Putamen (tissue), 1 donor: ENCODE measurements around the gene SP140.
"Not testable (repeated sequence)": the region's sequence is repeated elsewhere in the genome, so short reads cannot be mapped to it uniquely, and the experiment has no call there.

Experiments used
- DNase-seq: peaks from one replicate; pipeline ENCODE4 v3.0.0-alpha.2; 2016; ENCODE audit warnings: low spot score

The SP140 gene

GRCh38 chr2:230289311-230289710, 63.8 kb downstream of the SP140 start:
- not testable (repeated sequence) for DNase-seq

DNA sequence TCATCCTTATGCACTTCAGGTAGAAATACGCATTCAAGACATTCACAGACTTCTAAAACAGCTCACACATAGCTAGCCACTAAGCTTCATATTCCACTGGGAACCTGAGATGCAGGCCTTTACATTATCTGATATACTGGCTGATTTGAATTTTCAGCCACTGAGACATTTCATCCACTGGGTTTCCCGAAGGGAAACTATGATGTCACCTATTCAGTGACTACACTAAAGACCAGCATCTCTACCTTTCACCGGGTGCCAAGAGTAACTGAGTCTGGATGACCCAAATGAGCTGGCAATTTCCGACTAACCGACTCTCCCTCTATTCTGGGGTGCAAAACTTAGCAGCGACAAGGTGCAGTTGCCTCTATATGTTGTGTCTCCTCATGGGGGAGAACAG, 69.7 kb downstream of the SP140 start:
- DNase-seq: no peak

- DNase-seq: no peak
These were observed 71.4 kb downstream of the SP140 start for GRCh38 chr2:230296917-230297316.

DNA sequence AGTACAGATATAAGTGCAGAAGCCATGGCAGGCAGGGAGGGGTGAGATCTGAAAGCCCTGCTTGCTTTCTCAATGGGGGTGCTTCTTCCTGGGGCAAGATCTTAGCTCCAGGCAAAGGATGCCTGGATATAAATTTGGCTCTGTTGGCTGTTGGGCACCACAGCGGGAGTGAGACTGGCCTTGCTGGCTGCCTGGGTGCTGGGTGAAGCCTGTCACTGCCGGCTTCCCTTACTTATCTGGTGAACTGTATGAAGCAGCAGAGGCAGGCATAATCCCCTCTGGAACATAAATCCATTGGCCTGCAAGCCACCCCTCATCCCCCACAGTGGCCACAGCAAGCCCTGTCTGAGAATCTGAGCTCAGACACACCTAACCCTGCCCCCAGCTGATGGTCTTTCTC, 74.1 kb downstream of the SP140 start:
- no peak for DNase-seq

GRCh38 chr2:230305416-230306275, 80.1 kb downstream of the SP140 start:
- DNase-seq: no peak

- DNase-seq: no peak
These were observed 80.9 kb downstream of the SP140 start for GRCh38 chr2:230306474-230306873.

DNA sequence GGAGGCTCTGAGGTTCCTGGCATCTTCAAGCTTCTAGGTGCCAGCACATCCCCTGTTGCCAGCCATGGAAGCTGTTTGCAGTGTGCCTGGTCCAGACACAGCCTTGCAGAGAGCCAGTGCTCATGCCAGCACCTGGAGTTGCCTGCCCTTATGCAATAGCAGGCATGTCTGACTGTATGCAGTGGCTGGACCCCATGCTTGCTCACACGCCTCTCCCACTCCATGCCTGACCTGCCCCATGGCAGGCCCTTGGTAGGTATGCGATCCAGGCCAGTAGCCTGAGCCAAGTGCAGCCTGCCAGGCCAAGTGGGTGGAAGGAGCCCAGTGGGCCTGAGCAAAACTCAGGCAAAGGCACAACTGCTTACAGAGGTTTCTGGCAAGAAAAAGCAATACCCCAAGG, 81.9 kb downstream of the SP140 start:
- no peak for DNase-seq

- no peak for DNase-seq
These were observed 83.0 kb downstream of the SP140 start for GRCh38 chr2:230308402-230309000.

DNA sequence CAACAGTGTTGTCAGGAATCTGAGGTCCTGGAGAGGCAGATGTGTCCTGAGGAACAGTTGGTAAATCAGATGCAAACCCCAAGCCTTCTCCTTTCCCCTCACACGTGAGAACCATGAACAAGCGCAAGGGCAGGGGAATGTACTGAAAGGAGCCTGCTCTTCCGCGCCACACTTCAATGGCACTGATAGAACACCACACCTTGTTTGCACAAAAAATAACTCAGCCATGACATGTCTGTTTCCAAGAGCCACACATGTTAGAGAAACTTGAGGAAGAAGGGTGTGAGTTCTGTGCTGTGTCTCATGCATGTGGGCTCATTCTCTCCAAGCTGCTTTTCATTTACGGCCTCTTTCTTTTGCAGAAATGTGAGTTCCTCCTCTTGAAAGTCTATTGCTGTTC, 85.3 kb downstream of the SP140 start:
- not testable (repeated sequence) for DNase-seq

DNA sequence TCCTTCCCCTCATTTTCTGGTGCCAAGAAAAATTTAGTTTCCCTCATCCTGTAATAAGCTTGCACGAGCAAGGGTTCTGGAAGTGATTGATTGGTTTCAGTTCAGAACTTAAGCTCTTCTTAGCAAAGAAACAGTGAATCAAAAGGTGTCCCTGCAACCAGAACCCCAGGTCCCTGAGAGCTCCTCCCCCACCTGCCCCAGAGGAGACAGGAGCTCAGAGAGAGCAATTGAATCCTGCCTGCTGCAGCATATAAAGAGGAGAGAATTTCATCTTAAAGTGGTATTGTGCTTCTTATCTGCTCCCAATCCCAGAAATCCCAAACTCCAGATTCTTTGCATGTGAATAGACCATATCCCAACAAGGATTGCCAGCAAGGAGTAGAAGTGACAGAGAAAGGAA, 86.1 kb downstream of the SP140 start:
- not testable (repeated sequence) for DNase-seq

DNA sequence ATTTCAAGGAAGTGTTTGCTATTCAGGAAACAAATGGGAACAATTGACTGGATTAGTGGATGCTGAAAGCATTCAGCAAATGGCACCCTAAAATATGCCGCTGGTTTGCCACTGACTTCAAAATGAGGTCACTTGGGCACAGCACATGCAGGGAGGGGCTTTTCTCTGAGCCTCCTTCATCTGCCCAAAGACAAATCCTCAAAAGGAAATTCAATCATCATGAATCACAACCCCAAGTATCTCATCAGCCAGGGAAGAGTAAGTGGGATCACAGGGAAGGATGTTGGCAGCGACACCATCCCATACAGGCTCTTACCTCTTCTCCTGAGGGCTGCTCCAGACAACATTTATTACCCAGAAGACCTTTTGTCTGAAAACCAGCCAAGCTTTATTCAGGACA, 87.1 kb downstream of the SP140 start:
- DNase-seq: no peak

GRCh38 chr2:230317366-230317765, 91.8 kb downstream of the SP140 start:
- DNase-seq: no peak

DNA sequence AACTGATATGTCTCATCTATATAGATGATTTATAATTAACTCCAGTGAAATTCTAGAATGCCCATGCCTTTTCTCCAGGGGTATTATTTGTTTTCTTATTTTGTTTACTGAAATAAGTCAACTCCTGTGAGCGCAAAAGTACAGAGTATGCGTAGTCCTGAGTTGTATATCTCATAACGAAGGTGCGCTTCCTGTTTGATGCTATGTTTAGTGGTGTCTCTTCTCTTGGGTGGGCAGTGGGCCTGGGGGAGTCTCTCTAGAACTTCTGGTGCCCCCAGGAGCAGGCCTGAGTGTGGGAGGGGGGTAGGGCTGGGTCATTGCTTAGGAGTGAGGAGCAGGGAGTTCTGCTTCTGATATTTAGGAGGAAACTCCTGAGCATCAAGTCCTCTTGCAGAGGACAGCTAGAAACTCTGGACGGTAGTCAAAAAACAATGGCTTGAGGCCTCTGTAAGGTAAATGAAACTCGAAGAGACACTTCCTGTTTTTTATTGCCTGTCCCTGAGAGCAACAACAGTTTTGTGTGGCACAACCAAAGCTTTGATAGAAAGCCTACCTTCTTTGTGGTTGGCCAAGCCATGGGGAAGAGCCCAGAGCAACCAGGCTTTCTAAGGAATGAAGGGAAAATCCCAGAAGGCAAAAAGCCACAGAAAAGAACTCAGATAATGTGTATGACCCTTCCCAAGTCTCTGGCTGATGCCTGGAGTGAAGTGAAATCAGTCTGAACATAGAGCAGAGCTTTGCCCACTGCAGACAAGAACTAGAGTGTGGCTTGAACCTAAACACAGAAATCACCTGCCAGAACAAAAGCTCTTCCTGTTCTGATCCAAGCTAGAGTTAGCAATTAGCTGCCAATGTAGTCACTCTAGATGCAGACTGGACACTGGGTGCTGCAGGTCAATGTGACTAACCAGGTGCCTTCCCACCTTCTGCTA, 92.9 kb downstream of the SP140 start:
- no peak for DNase-seq

GRCh38 chr2:230319211-230319862, 93.8 kb downstream of the SP140 start:
- DNase-seq: no peak

- DNase-seq: no peak
These were observed 95.5 kb downstream of the SP140 start for GRCh38 chr2:230321031-230321430.

DNA sequence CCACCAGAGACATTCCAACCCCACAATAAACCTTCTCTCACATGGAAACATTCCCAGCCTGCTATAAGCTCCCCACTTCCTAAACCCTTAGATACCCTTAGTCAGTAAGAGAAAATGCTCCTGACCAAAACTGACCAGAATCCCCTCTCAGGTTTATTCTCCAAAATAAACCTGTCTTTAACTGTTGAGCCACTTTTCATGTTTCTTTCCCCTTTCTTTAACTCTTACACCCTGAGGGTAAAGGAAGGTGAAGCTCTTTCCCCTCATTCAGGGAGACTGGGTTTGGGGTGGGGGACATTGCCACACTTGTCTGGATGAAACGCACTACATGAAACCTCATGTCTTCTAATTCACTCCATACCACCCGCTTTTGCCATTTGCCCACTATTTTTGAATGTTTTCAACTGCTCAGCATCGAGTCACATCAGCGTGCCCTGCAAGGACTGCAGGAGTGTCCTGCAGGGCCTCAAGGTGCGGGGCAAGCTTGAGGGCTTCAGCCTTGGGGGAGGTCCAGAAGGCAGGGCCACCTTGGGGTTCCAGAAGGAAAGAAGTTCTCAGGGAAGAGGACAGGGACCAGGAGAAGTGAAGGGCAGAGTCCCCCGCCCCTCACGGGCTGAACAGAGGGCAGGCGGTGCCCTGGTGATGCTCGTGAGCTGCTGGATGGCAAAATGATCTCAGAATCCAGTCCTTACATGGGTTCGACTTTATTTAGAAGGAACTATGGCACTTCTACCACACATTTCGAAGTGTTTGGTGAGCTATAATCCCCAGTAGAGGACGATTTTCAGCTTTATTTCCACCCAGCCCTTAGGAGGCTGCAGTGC, 97.2 kb downstream of the SP140 start:
- no peak for DNase-seq

DNA sequence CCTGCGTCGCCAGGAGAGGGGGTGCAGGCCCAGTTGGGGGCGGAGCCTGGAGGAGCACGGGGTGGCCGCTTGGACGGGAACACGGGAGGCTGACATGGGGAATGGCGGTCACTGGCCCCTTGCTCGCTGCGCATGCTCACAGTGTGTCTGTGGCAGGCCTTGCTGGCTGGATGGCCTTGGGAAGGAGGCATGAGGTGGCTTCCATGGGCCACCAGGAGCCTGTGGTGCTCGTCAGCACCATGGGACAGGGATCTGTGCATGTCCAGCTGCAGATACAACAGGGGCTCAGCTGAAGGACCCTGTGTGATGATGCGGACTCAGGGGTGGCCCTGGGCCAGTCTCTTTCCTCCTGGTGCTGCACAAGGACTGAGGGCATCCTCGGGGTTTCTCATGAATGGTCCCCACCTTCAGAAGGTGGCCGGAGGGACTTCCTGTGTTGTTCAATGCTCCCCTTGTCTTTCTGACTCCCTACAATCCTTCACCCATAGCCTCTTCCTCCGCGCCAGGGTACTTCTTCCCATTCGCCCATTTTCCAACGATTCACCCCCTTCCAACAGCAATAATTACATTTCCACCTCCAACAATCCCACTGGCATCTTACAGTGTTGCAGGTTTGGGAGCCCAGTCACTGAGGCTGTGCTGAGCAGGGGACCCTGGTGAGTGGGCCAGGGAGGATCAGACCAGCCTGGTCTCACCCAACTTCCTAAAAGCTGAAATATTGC, 98.0 kb downstream of the SP140 start:
- DNase-seq: no peak

GRCh38 chr2:230324503-230324902, 99.0 kb downstream of the SP140 start:
- no peak for DNase-seq

- DNase-seq: no peak
These were observed 100.0 kb downstream of the SP140 start for GRCh38 chr2:230325316-230326243.
